Heart left ventricle (tissue), 16 donors: Measurements from ENCODE around the gene NTRK3. TPM values are rescaled to one million over a fixed set of nuclear protein-coding genes. Genes with fewer than 3 reads are reported as not detected.

Experiments
- ATAC-seq, 4 donors: fragments of 200-7000 bp; cut with Tn5 transposase; one replicate each; pipeline ENCODE4 v1.9.1; 2020 to 2022; ENCODE audit warnings: moderate library complexity in 4 of 4, mild to moderate bottlenecking in 3 of 4, moderate number of reproducible peaks in 1 of 4
- DNase-seq, 5 donors: peaks; one replicate each; pipeline ENCODE4 v3.0.0-alpha.2; 2020
- H3K27ac ChIP-seq, 12 donors: fragments of 200-600 bp; sonication (generic) in 4 of 12; one replicate each; pipeline versions ENCODE4 v1.5.0 to v1.8.0; 2016 to 2022; ENCODE audit warnings: mild to moderate bottlenecking in 2 of 12
- H3K27me3 ChIP-seq, 9 donors: fragments of 200-600 bp; sonication (generic) in 2 of 9; one replicate each; pipeline versions ENCODE4 v1.5.1 to v1.8.0; 2016 to 2022; ENCODE audit warnings: mild to moderate bottlenecking in 3 of 9
- H3K36me3 ChIP-seq, 9 donors: fragments of 200-600 bp; sonication (generic) in 2 of 9; one replicate each; pipeline versions ENCODE4 v1.5.0 to v1.8.0; 2018 to 2022; ENCODE audit warnings: mild to moderate bottlenecking in 2 of 9
- H3K4me1 ChIP-seq, 12 donors: fragments of 200-600 bp; sonication (generic) in 4 of 12; one replicate each; pipeline versions ENCODE4 v1.5.0 to v1.8.0; 2016 to 2022; ENCODE audit warnings: mild to moderate bottlenecking in 3 of 12
- H3K4me3 ChIP-seq, 12 donors: fragments of 200-600 bp; sonication (generic) in 4 of 12; one replicate each; pipeline versions ENCODE4 v1.5.0 to v1.8.0; 2017 to 2022; ENCODE audit warnings: mild to moderate bottlenecking in 9 of 12, moderate library complexity in 4 of 12
- H3K9me3 ChIP-seq, 12 donors: fragments of 200-600 bp; sonication (generic) in 4 of 12; one replicate each; pipeline versions ENCODE4 v1.5.0 to v1.8.0; 2016 to 2022; ENCODE audit warnings: mild to moderate bottlenecking in 1 of 12
- CTCF ChIP-seq, 12 donors: fragments of 200-600 bp; sonication (generic) in 4 of 12; IDR thresholded peaks; one replicate each; pipeline versions ENCODE4 v1.5.0 to v1.8.0; 2018 to 2022; ENCODE audit warnings: antibody characterized with exemption in 12 of 12, mild to moderate bottlenecking in 5 of 12
- POLR2A ChIP-seq, 2 donors: fragments of 450-650 bp; IDR thresholded peaks; one replicate each; pipeline ENCODE4 v1.6.1; 2017; ENCODE audit warnings: antibody characterized with exemption in 2 of 2, mild to moderate bottlenecking in 2 of 2, moderate library complexity in 2 of 2
- WGBS, 4 donors: extraction: QIAGEN DNeasy Blood & Tissue Kit in 2 of 4; methylation state at CpG; one replicate each; pipeline versions ENCODE4 v1.1.5 to v1.1.7; 2013 to 2018; 5-methylcytosine and 5-hydroxymethylcytosine counted together
- intact Hi-C, 10 donors: fragments of 100-400 bp; cut with DNase I; formaldehyde crosslinking; loops; one replicate each; pipeline versions ENCODE4 v1.11.1 to v1.14.2; 2022
- polyA plus RNA-seq, 2 donors: library from polyadenylated mRNA; stranded (reverse); fragments of 200-250 nt; gene quantifications; one replicate each; pipeline ENCODE4 v1.2.3, GENCODE V29; 2013
- total RNA-seq, 9 donors: library from RNA; depleted of rRNA in 2 of 9; stranded (reverse); fragments of >200 nt in 2 of 9; fragmentation: NEBNext Ultra II Directional in 3 of 9; extraction: Animal tissue kit (Norgen Biotek cat#: 25700) in 3 of 9; gene quantifications; one replicate each; pipeline versions ENCODE4 v1.1.0 to v1.2.4, GENCODE V29; 2016 to 2023
- donor health status: ischemic (EF 13 %, LVEDD 7.1; RV severe dilation, severe dysfunction).
- donor health status: healthy with polysubstance abuse.
- donor health status: DM: no; HTN: yes; CAD: no.
- donor health status: DM: no; HTN: no; CAD: no.
- donor health status: ischemic (EF 25% LVEDD 6.9; RV normal size, moderate dysfunction).
- donor health status: ischemic (EF 25% LVEDD 5.7; RV mildly dilated, moderate dysfunction).
- donor health status: healthy.
- donor health status: DM: yes; HTN: yes; CAD: no.
- donor health status: ischemic (EF 35%, LVEDD 5.7; RV mildly dilated, moderate dysfunction).
- donor health status: nonischemic (EF 11% LVEDD 7.7; RV severe dilation, severe dysfunction).
- donor health status: DM: yes; HTN: yes; CAD: no.
- donor health status: PGD.
- donor health status: ischemic (EF 29% LVEDD 5.4; RV normal size, mild dysfunction).
- donor health status: nonischemic (EF 23%, LVEDD 6.1; RV moderate dilation, normal function).

NTRK3 gene
- total and polyA plus RNA-seq, 11 donors, result 0.53 to 6.8 (median 2.0) TPM

- no peak for ATAC-seq
- H3K4me1 ChIP-seq, result no peaks in the 10 kb centered on the region
- TF ChIP-seq POLR2A (IDR thresholded peaks at IDR 0.05) (no peak), CTCF (IDR thresholded peaks at IDR 0.05) (no peak)
- WGBS, 4 donors, result 93 to 100% (median 97%) methylated on average over 1 of the region's 1 CpG
- intact Hi-C loops, result no loop called here
- no peaks in the 10 kb centered on the region for H3K9me3 ChIP-seq
- no peaks in the 10 kb centered on the region for H3K36me3 ChIP-seq
- H3K27me3 ChIP-seq, result no peaks in the 10 kb centered on the region
- no peak for DNase-seq
- no peak overlapping the region for H3K4me3 ChIP-seq
- no peak overlapping the region for H3K27ac ChIP-seq
Observed at GRCh38 chr15:87817553-87817952, 439.0 kb downstream of the NTRK3 start.

GRCh38 chr15:87816811-87817210 lies 439.7 kb downstream of the NTRK3 start:
- H3K9me3 ChIP-seq, result no peaks in the 10 kb centered on the region
- no peak for TF ChIP-seq POLR2A (IDR thresholded peaks at IDR 0.05)
- no peak for TF ChIP-seq CTCF (IDR thresholded peaks at IDR 0.05)
- DNase-seq, result no peak
- H3K4me3 ChIP-seq, result no peak overlapping the region
- H3K27me3 ChIP-seq, result no peaks in the 10 kb centered on the region
- no peak for ATAC-seq
- intact Hi-C loops, result no loop called here
- 64 to 83% (median 73%) methylated on average over 5 of the region's 5 CpGs for WGBS, 4 donors
- H3K27ac ChIP-seq, result no peak overlapping the region
- H3K36me3 ChIP-seq, result no peaks in the 10 kb centered on the region
- H3K4me1 ChIP-seq, result no peaks in the 10 kb centered on the region

GRCh38 chr15:87816016-87816415 lies 440.5 kb downstream of the NTRK3 start:
- no peaks in the 10 kb centered on the region for H3K36me3 ChIP-seq
- DNase-seq, result no peak

More at GRCh38 chr15:87816016-87816415, 440.5 kb downstream of the NTRK3 start:
- no peaks in the 10 kb centered on the region for H3K9me3 ChIP-seq
- no peaks in the 10 kb centered on the region for H3K4me1 ChIP-seq
- 90 to 100% (median 92%) methylated on average over 1 of the region's 1 CpG for WGBS, 4 donors
- no peak overlapping the region for H3K4me3 ChIP-seq
- ATAC-seq, result no peak
- no peak for TF ChIP-seq CTCF (IDR thresholded peaks at IDR 0.05)
- no peak for TF ChIP-seq POLR2A (IDR thresholded peaks at IDR 0.05)
- H3K27ac ChIP-seq, result no peak overlapping the region
- no peaks in the 10 kb centered on the region for H3K27me3 ChIP-seq
- intact Hi-C loops, result no loop called here

Other genes starting within 250 kb of the NTRK3 start
- 100 to 1,000 TPM in 1 of 9 donors, 10 to 100 TPM in 8; 40.7 to 113 (median 75.2) TPM for gene MRPL46, start 210.6 kb upstream of the NTRK3 start, total RNA-seq
- 10 to 100 TPM; 79.5 to 92.8 TPM for gene MRPL46, start 210.6 kb upstream of the NTRK3 start, polyA plus RNA-seq
- gene MRPS11, start 211.0 kb upstream of the NTRK3 start, total RNA-seq, result 10 to 100 TPM; 49.7 to 72.7 (median 59.0) TPM
- 10 to 100 TPM; 73.2 to 77.9 TPM for gene MRPS11, start 211.0 kb upstream of the NTRK3 start, polyA plus RNA-seq